Right atrium auricular region (tissue), 2 donors: ENCODE data around the gene LRMDA. TPM values are rescaled to one million over a fixed set of nuclear protein-coding genes. Genes with fewer than 3 reads are reported as not detected.

Experiments used
- DNase-seq: peaks from one replicate; pipeline ENCODE4 v3.0.0-alpha.2; 2019; ENCODE audit warnings: low spot score
- H3K27ac ChIP-seq, 2 donors: fragments of 200-600 bp; sonication (generic); 1 replicate in 1 of 2; 2 replicates in 1 of 2; pipeline ENCODE4 v1.5.1; 2016 to 2019
- H3K27me3 ChIP-seq, 2 donors: fragments of 200-600 bp; sonication (generic); one replicate each; pipeline versions ENCODE4 v1.5.1 to v1.6.0; 2017 to 2019
- H3K36me3 ChIP-seq: fragments of 200-600 bp; sonication (generic); one replicate; pipeline ENCODE4 v1.5.1; 2016
- H3K4me1 ChIP-seq, 2 donors: fragments of 200-600 bp; sonication (generic); one replicate each; pipeline versions ENCODE4 v1.5.1 to v1.6.0; 2017 to 2019
- H3K4me3 ChIP-seq, 2 donors: fragments of 200-600 bp; sonication (generic); 1 replicate in 1 of 2; 2 replicates in 1 of 2; pipeline ENCODE4 v1.5.1; 2017 to 2019; ENCODE audit warnings: mild to moderate bottlenecking in 1 of 2, moderate library complexity in 1 of 2
- H3K9me3 ChIP-seq, 2 donors: fragments of 200-600 bp; sonication (generic); one replicate each; pipeline ENCODE4 v1.5.1; 2019
- total RNA-seq, 2 donors: library from RNA; depleted of rRNA; stranded (reverse); fragments of >200 nt; gene quantifications; one replicate each; pipeline ENCODE4 v1.1.0, GENCODE V29; 2016
- TF ChIP-seq, protein P1 (sequence below), 2 donors: fragments of 200-600 bp; sonication (generic); IDR thresholded peaks; one replicate each; pipeline ENCODE4 v1.5.1; 2019; ENCODE audit warnings: antibody characterized with exemption in 2 of 2

Gene LRMDA
- total RNA-seq, 2 donors from 2014 or later = 6.1 to 19.1 TPM

DNA sequence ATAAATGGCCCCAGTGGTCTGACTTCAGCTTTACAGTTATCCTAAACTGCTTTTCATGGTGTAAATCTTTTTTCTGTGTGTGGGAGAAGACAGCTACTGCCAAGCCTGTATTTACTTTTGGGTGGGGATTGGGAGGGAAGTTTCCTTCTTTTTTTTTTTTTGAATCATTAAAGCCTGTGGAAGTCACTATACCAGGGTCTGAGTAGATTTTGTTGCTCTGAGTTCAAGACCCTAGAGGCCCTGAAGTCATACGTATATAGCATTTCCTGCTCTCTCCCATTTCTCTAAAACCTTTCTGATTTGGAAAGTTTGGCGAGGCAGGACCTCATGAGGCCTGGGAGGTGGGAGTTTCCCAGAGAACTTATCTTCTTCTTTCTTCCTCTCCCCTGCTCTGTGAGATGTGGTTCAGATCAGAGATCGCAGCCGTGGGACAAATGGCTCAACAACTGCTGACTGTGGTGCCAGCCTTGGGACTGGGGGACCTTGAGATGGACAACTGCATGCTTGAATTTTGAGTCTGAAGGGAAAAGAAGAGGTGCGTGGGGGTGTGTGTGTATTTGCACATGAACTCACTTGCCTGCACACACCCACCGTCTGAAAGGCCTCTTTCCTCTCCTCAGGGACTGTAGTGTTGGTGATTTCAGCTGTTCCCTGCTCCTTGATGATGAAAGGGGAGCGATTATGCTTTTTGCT lies 18.1 kb downstream of the LRMDA start:
- H3K27ac ChIP-seq = no peak overlapping the region
- H3K4me3 ChIP-seq = no peak overlapping the region
- peaks cover 0 to 12% of the 10 kb centered on the region in 2 donors for H3K4me1 ChIP-seq
- H3K36me3 ChIP-seq = no peaks in the 10 kb centered on the region
- no peaks in the 10 kb centered on the region for H3K27me3 ChIP-seq
- H3K9me3 ChIP-seq = peaks cover 0 to 11% of the 10 kb centered on the region in 2 donors
- TF ChIP-seq, protein P1, sequence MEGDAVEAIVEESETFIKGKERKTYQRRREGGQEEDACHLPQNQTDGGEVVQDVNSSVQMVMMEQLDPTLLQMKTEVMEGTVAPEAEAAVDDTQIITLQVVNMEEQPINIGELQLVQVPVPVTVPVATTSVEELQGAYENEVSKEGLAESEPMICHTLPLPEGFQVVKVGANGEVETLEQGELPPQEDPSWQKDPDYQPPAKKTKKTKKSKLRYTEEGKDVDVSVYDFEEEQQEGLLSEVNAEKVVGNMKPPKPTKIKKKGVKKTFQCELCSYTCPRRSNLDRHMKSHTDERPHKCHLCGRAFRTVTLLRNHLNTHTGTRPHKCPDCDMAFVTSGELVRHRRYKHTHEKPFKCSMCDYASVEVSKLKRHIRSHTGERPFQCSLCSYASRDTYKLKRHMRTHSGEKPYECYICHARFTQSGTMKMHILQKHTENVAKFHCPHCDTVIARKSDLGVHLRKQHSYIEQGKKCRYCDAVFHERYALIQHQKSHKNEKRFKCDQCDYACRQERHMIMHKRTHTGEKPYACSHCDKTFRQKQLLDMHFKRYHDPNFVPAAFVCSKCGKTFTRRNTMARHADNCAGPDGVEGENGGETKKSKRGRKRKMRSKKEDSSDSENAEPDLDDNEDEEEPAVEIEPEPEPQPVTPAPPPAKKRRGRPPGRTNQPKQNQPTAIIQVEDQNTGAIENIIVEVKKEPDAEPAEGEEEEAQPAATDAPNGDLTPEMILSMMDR (IDR thresholded peaks at IDR 0.05) = no peak
- DNase-seq = no peak

- peaks cover 0 to 12% of the 10 kb centered on the region in 2 donors for H3K4me1 ChIP-seq
- peaks cover 0 to 6% of the 10 kb centered on the region in 2 donors for H3K9me3 ChIP-seq
- no peak for DNase-seq
- H3K36me3 ChIP-seq = no peaks in the 10 kb centered on the region
- H3K4me3 ChIP-seq = no peak overlapping the region
- H3K27ac ChIP-seq = no peak overlapping the region
- H3K27me3 ChIP-seq = no peaks in the 10 kb centered on the region
- TF ChIP-seq, protein P1 (IDR thresholded peaks at IDR 0.05) = no peak
Observed at GRCh38 chr10:75450075-75450445, 18.6 kb downstream of the LRMDA start.

DNA sequence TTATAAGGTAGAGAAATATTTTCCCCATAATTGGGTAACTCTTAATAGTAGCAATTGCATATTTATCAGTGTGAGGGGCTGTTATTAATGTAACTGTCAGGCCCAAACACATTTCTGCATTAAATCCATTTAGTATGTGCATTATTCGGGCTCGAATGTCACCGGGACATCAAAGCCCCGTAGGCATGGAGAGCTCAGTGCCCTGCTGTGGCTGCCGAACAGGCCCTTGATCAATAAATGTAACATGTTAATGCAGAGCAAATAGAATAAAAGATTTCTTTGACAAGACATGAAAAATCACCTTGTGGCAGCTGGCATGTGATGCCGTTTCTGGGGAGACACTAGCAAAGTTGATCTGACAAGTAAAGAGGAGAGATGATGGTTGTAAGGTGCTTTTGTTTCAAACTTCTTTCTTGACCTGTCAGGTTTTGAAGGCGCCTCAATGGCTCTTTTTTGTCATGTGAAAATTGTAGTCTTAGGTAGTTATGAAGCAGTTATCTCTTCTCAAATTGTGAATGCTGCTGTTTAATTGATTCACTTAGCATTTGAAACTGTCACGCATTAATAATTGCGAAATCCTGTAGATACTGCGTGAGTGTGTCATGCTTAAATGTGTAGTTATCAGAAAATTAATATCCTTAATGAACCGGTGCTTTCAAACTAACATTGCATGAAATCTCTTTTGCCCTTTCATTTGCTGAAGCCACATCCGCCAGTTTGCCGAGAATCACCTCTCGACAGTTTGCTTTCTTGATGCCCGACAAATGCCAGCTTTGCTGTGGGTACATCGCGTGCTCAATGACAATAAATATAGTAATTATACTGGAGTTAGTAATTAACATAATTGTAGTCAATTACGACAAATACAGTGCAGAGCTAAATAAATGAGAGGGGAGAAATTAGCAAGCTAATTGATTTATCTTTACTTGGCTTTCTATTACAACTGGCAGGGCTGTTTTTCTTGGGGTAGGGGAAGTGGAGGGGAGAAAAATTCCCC lies 19.5 kb downstream of the LRMDA start:
- no peaks in the 10 kb centered on the region for H3K9me3 ChIP-seq
- no peak overlapping the region for H3K4me3 ChIP-seq
- TF ChIP-seq, protein P1 (IDR thresholded peaks at IDR 0.05) = no peak
- H3K36me3 ChIP-seq = no peaks in the 10 kb centered on the region
- H3K27ac ChIP-seq = no peak overlapping the region
- DNase-seq = no peak
- peaks cover 0 to 12% of the 10 kb centered on the region in 2 donors for H3K4me1 ChIP-seq
- no peaks in the 10 kb centered on the region for H3K27me3 ChIP-seq

DNA sequence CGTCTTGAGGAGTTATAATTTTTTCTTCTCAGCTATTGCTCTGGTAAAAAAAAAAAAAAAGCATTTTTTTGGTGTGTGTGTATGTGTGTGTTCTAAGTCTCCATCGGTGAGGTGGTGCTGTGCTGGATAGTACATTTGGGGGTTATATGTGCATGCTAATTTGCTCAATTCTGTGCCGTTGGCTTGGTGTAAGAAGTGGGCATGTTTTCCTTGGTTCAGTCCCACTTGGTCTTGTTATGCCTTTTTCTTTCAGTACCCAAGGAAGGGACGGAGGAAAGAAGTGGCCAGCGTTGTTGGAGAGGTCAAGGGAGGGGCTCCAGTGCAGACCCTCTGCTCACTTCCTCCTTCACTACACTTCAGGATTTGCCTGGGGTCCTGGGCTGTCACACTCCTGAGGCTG lies 20.4 kb downstream of the LRMDA start:
- Histone ChIP-seq H3K4me1 (peaks cover 0 to 12% of the 10 kb centered on the region in 2 donors), H3K27me3 (no peaks in the 10 kb centered on the region), H3K4me3 (no peak overlapping the region), H3K36me3 (no peaks in the 10 kb centered on the region), H3K9me3 (no peaks in the 10 kb centered on the region), H3K27ac (no peak overlapping the region)
- TF ChIP-seq, protein P1 (IDR thresholded peaks at IDR 0.05) = no peak
- DNase-seq = no peak

- H3K27ac ChIP-seq = no peak overlapping the region
- no peaks in the 10 kb centered on the region for H3K9me3 ChIP-seq
- no peak overlapping the region for H3K4me3 ChIP-seq
- TF ChIP-seq, protein P1 (IDR thresholded peaks at IDR 0.05) = no peak
- H3K36me3 ChIP-seq = no peaks in the 10 kb centered on the region
- no peaks in the 10 kb centered on the region for H3K27me3 ChIP-seq
- DNase-seq = no peak
- H3K4me1 ChIP-seq = peaks cover 0 to 12% of the 10 kb centered on the region in 2 donors
Observed at GRCh38 chr10:75452997-75453396, 21.6 kb downstream of the LRMDA start.
